ENCODE measurements around the gene ZNF615. TPM values are rescaled to one million over a fixed set of nuclear protein-coding genes. Genes with fewer than 3 reads are reported as not detected.

ZNF615 gene
- polyA plus RNA-seq, 3 donors: 1.8 to 2.4 (median 2.2) TPM

GRCh38 chr19:51971624-51972023 is 36.4 kb downstream of the ZNF615 start:
- no peak overlapping the region for H3K27ac Mint-ChIP-seq
- Histone ChIP-seq H3K79me2 (ENCODE audit: insufficient read depth, low read length) (peaks cover 25% of the 10 kb centered on the region), H3K4me1 (ENCODE audit: control insufficient read depth in 1 of 2, insufficient read depth in 2 of 2, low read length in 2 of 2) (no peaks in the 10 kb centered on the region), H3K36me3 (replicated peaks in 1 of 2; ENCODE audit: control insufficient read depth in 1 of 2, insufficient read depth in 2 of 2, low read length in 2 of 2) (peaks cover 79 to 100% of the 10 kb centered on the region in 2 donors), H3K4me3 (replicated peaks in 1 of 3; ENCODE audit: low read depth in 2 of 3, low read length in 3 of 3) (peak overlapping the region in 1 of 3 experiments; percentile 60), H3K27me3 (ENCODE audit: control insufficient read depth in 2 of 2, insufficient read depth in 2 of 2, low read length in 2 of 2) (no peaks in the 10 kb centered on the region), H3K9me3 (replicated peaks in 1 of 2; ENCODE audit: control insufficient read depth in 1 of 2, insufficient read depth in 1 of 2, low read length in 2 of 2) (peaks cover 80 to 100% of the 10 kb centered on the region in 2 donors), H2AFZ (ENCODE audit: insufficient read depth, low read depth, low read length, poor library complexity, severe bottlenecking) (no peak overlapping the region), H3K27ac (ENCODE audit: low read depth in 1 of 2, low read length in 2 of 2) (no peak overlapping the region), H4K20me1 (ENCODE audit: insufficient read depth, low read length) (no peaks in the 10 kb centered on the region), H3K4me2 (replicated peaks; ENCODE audit: extremely low read depth, low read length, poor library complexity, severe bottlenecking) (no peak overlapping the region), H3K9ac (ENCODE audit: insufficient read depth, low read length, poor library complexity, severe bottlenecking) (no peak overlapping the region)
- H3K27me3 Mint-ChIP-seq (ENCODE audit: low read depth in 3 of 3): no peaks in the 10 kb centered on the region
- TF ChIP-seq, protein P1, sequence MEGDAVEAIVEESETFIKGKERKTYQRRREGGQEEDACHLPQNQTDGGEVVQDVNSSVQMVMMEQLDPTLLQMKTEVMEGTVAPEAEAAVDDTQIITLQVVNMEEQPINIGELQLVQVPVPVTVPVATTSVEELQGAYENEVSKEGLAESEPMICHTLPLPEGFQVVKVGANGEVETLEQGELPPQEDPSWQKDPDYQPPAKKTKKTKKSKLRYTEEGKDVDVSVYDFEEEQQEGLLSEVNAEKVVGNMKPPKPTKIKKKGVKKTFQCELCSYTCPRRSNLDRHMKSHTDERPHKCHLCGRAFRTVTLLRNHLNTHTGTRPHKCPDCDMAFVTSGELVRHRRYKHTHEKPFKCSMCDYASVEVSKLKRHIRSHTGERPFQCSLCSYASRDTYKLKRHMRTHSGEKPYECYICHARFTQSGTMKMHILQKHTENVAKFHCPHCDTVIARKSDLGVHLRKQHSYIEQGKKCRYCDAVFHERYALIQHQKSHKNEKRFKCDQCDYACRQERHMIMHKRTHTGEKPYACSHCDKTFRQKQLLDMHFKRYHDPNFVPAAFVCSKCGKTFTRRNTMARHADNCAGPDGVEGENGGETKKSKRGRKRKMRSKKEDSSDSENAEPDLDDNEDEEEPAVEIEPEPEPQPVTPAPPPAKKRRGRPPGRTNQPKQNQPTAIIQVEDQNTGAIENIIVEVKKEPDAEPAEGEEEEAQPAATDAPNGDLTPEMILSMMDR (IDR thresholded peaks at IDR 0.05): no peak
- H3K4me1 Mint-ChIP-seq: no peaks in the 10 kb centered on the region
- H3K9me3 Mint-ChIP-seq: peaks cover 62 to 99% (median 91%) of the 10 kb centered on the region in 7 donors
- intact Hi-C loops (cut with micrococcal nuclease): no loop called here
- 97% methylated on average over 3 of the region's 4 CpGs for WGBS (ENCODE audit: insufficient coverage)
- peaks cover 77 to 81% of the 10 kb centered on the region in 2 donors for H3K36me3 Mint-ChIP-seq
- H3K4me3 Mint-ChIP-seq: no peak overlapping the region
- no peak for DNase-seq

GRCh38 chr19:51970718-51971117 is 37.3 kb downstream of the ZNF615 start:
- no peaks in the 10 kb centered on the region for H4K20me1 ChIP-seq (ENCODE audit: insufficient read depth, low read length)
- TF ChIP-seq, protein P1 (IDR thresholded peaks at IDR 0.05): no peak
- peaks cover 66 to 99% (median 91%) of the 10 kb centered on the region in 7 donors for H3K9me3 Mint-ChIP-seq
- H3K4me1 ChIP-seq (ENCODE audit: control insufficient read depth in 1 of 2, insufficient read depth in 2 of 2, low read length in 2 of 2): no peaks in the 10 kb centered on the region
- no peak overlapping the region for H2AFZ ChIP-seq (ENCODE audit: insufficient read depth, low read depth, low read length, poor library complexity, severe bottlenecking)
- no peaks in the 10 kb centered on the region for H3K27me3 Mint-ChIP-seq (ENCODE audit: low read depth in 3 of 3)
- intact Hi-C loops (cut with micrococcal nuclease): no loop called here
- H3K4me3 Mint-ChIP-seq: no peak overlapping the region
- no peak overlapping the region for H3K27ac Mint-ChIP-seq
- peaks cover 82 to 85% of the 10 kb centered on the region in 2 donors for H3K36me3 Mint-ChIP-seq
- no peaks in the 10 kb centered on the region for H3K27me3 ChIP-seq (ENCODE audit: control insufficient read depth in 2 of 2, insufficient read depth in 2 of 2, low read length in 2 of 2)
- peak overlapping the region in 1 of 3 experiments; percentile 60 for H3K4me3 ChIP-seq (replicated peaks in 1 of 3; ENCODE audit: low read depth in 2 of 3, low read length in 3 of 3)
- no peak overlapping the region for H3K4me2 ChIP-seq (replicated peaks; ENCODE audit: extremely low read depth, low read length, poor library complexity, severe bottlenecking)
- peaks cover 79 to 100% of the 10 kb centered on the region in 2 donors for H3K9me3 ChIP-seq (replicated peaks in 1 of 2; ENCODE audit: control insufficient read depth in 1 of 2, insufficient read depth in 1 of 2, low read length in 2 of 2)
- no peak overlapping the region for H3K9ac ChIP-seq (ENCODE audit: insufficient read depth, low read length, poor library complexity, severe bottlenecking)
- peaks cover 88 to 100% of the 10 kb centered on the region in 2 donors for H3K36me3 ChIP-seq (replicated peaks in 1 of 2; ENCODE audit: control insufficient read depth in 1 of 2, insufficient read depth in 2 of 2, low read length in 2 of 2)
- H3K27ac ChIP-seq (ENCODE audit: low read depth in 1 of 2, low read length in 2 of 2): no peak overlapping the region
- DNase-seq: no peak
- no peaks in the 10 kb centered on the region for H3K4me1 Mint-ChIP-seq
- WGBS (ENCODE audit: insufficient coverage): 100% methylated on average over 1 of the region's 1 CpG
- H3K79me2 ChIP-seq (ENCODE audit: insufficient read depth, low read length): peaks cover 16% of the 10 kb centered on the region

Data from CD14-positive monocyte (primary cell).